ENCODE measurements around the gene MYH6.

- TF ChIP-seq CTCF (IDR thresholded peaks at IDR 0.05; ENCODE audit: insufficient read depth, low read depth, low read length) (no peak), EZH2 (IDR thresholded peaks at IDR 0.05; ENCODE audit: insufficient read depth, low read length) (no peak)
Measured at GRCh38 chr14:23402296-23403138, 5.6 kb downstream of the MYH6 start.
